Body of pancreas (tissue), 4 donors: ENCODE measurements around the gene ADAMTSL3.

Experiments
- CTCF ChIP-seq, 7 experiments: fragments of 450-650 bp in 4 of 7; fragments of 200-600 bp in 3 of 7; sonication (generic) in 3 of 7; IDR thresholded peaks; one replicate each; pipeline ENCODE4 v1.5.1; 2016 to 2019; ENCODE audit warnings: antibody characterized with exemption in 7 of 7
- POLR2A ChIP-seq, 3 donors: fragments of 450-650 bp; IDR thresholded peaks; one replicate each; pipeline ENCODE4 v1.6.1; 2016; ENCODE audit warnings: antibody characterized with exemption in 3 of 3, mild to moderate bottlenecking in 2 of 3

- TF ChIP-seq CTCF (IDR thresholded peaks at IDR 0.05) = no peak
- no peak for TF ChIP-seq POLR2A (IDR thresholded peaks at IDR 0.05)
Measured at GRCh38 chr15:83893308-83893707, 239.4 kb downstream of the ADAMTSL3 start.
